H9 (cell line): Measurements from ENCODE around the gene RBKS. TPM values are rescaled to one million over a fixed set of nuclear protein-coding genes. Genes with fewer than 3 reads are reported as not detected.

ENCODE experiments used
- DNase-seq: peaks from one replicate; pipeline ENCODE4 v3.0.0-alpha.2; 2017
- H2AFZ ChIP-seq: one replicate; pipeline ENCODE4 v1.6.1; 2013; ENCODE audit warnings: mild to moderate bottlenecking, low read length, control low read depth, moderate library complexity
- H2AK5ac ChIP-seq: 2 replicates; pipeline ENCODE4 v1.6.1; 2013; ENCODE audit warnings: low read length, control low read depth, mixed read lengths; ENCODE audit not compliant: insufficient read length
- H2BK120ac ChIP-seq: one replicate; pipeline ENCODE4 v1.6.1; 2013; ENCODE audit warnings: low read depth, mild to moderate bottlenecking, low read length, control low read depth, inconsistent platforms; ENCODE audit not compliant: poor library complexity, severe bottlenecking
- H2BK12ac ChIP-seq: 2 replicates; pipeline ENCODE4 v1.6.1; 2013; ENCODE audit warnings: low read length, control low read depth, mixed read lengths, low read depth; ENCODE audit not compliant: insufficient read length
- H2BK15ac ChIP-seq: 2 replicates; pipeline ENCODE4 v1.6.1; 2013; ENCODE audit warnings: low read depth, low read length, control low read depth
- H2BK20ac ChIP-seq: one replicate; pipeline ENCODE4 v1.6.1; 2013; ENCODE audit warnings: low read depth, mild to moderate bottlenecking, low read length, control low read depth, inconsistent platforms; ENCODE audit not compliant: poor library complexity, severe bottlenecking
- H2BK5ac ChIP-seq: 2 replicates; pipeline ENCODE4 v1.6.1; 2013; ENCODE audit warnings: low read length, control low read depth, mixed read lengths; ENCODE audit not compliant: insufficient read length
- H3K14ac ChIP-seq: 2 replicates; pipeline ENCODE4 v1.6.1; 2013; ENCODE audit warnings: low read length, control low read depth; ENCODE audit not compliant: insufficient read depth
- H3K18ac ChIP-seq: 2 replicates; pipeline ENCODE4 v1.6.1; 2013; ENCODE audit warnings: low read depth, mild to moderate bottlenecking, mixed read lengths, low read length, control low read depth; ENCODE audit not compliant: insufficient read length
- H3K23ac ChIP-seq: 2 replicates; pipeline ENCODE4 v1.6.1; 2013; ENCODE audit warnings: low read length, control low read depth, mixed read lengths, low read depth; ENCODE audit not compliant: insufficient read length
- H3K23me2 ChIP-seq: 2 replicates; pipeline ENCODE4 v1.6.1; 2013; ENCODE audit warnings: low read depth, mild to moderate bottlenecking, mixed read lengths, low read length, control low read depth; ENCODE audit not compliant: insufficient read length, poor library complexity, severe bottlenecking
- H3K27ac ChIP-seq: 2 replicates; pipeline ENCODE4 v1.5.1; 2013; ENCODE audit warnings: low read length, control low read depth, mixed read lengths, low read depth; ENCODE audit not compliant: insufficient read length
- H3K27me3 ChIP-seq: 2 replicates; pipeline ENCODE4 v1.6.1; 2013; ENCODE audit warnings: low read length, control low read depth, inconsistent platforms; ENCODE audit not compliant: insufficient read depth
- H3K4ac ChIP-seq: 2 replicates; pipeline ENCODE4 v1.6.1; 2013; ENCODE audit warnings: low read depth, mild to moderate bottlenecking, control low read depth, inconsistent platforms, low read length, moderate library complexity
- H3K4me1 ChIP-seq: 2 replicates; pipeline ENCODE4 v1.6.1; 2013; ENCODE audit warnings: low read length, control low read depth, inconsistent platforms; ENCODE audit not compliant: insufficient read depth
- H3K4me2 ChIP-seq: 2 replicates; pipeline ENCODE4 v1.6.1; 2013; ENCODE audit warnings: low read length, control low read depth, mixed read lengths; ENCODE audit not compliant: insufficient read length, insufficient read depth
- H3K56ac ChIP-seq: 2 replicates; pipeline ENCODE4 v1.6.1; 2013; ENCODE audit warnings: low read depth, mild to moderate bottlenecking, mixed read lengths, low read length, control low read depth; ENCODE audit not compliant: insufficient read length
- H3K79me1 ChIP-seq: 2 replicates; pipeline ENCODE4 v1.6.1; 2013; ENCODE audit warnings: low read depth, mild to moderate bottlenecking, moderate library complexity, low read length, control low read depth, inconsistent platforms; ENCODE audit not compliant: insufficient read depth, poor library complexity, severe bottlenecking
- H3K79me2 ChIP-seq: 2 replicates; pipeline ENCODE4 v1.6.1; 2013; ENCODE audit warnings: low read length, control low read depth, inconsistent platforms; ENCODE audit not compliant: insufficient read depth
- H3K9ac ChIP-seq: 2 replicates; pipeline ENCODE4 v1.6.1; 2013; ENCODE audit warnings: low read length, control low read depth, mixed read lengths; ENCODE audit not compliant: insufficient read length; ENCODE audit errors: extremely low read depth
- H3K9me3 ChIP-seq: one replicate; pipeline ENCODE4 v1.6.1; 2013; ENCODE audit warnings: low read depth, low read length, inconsistent platforms; ENCODE audit not compliant: control insufficient read depth
- H3T11ph ChIP-seq: one replicate; pipeline ENCODE4 v1.6.1; 2013; ENCODE audit warnings: mild to moderate bottlenecking, low read length, control low read depth, inconsistent platforms
- H4K20me1 ChIP-seq: one replicate; pipeline ENCODE4 v1.6.1; 2013; ENCODE audit not compliant: control insufficient read depth, insufficient read length, insufficient read depth
- H4K5ac ChIP-seq: 2 replicates; pipeline ENCODE4 v1.6.1; 2013; ENCODE audit warnings: low read depth, mild to moderate bottlenecking, mixed read lengths, low read length, control low read depth; ENCODE audit not compliant: insufficient read length
- H4K8ac ChIP-seq: replicated peaks from 2 replicates; pipeline ENCODE4 v1.6.1; 2013; ENCODE audit warnings: low read length, control low read depth, mixed read lengths, low read depth; ENCODE audit not compliant: insufficient read length
- H4K91ac ChIP-seq: 2 replicates; pipeline ENCODE4 v1.6.1; 2013; ENCODE audit warnings: low read depth, mild to moderate bottlenecking, moderate library complexity, mixed read lengths, low read length, control low read depth; ENCODE audit not compliant: insufficient read length
- H3K27ac Mint-ChIP-seq, 3 experiments: 2 replicates in 2 of 3; 3 replicates in 1 of 3; pipeline ENCODE4 v1.8.0; 2020 to 2021; ENCODE audit warnings: mixed read lengths in 3 of 3, mild to moderate bottlenecking in 1 of 3, moderate library complexity in 1 of 3
- H3K27me3 Mint-ChIP-seq: 2 replicates; pipeline ENCODE4 v1.8.0; 2021; ENCODE audit warnings: low read depth, mild to moderate bottlenecking, moderate library complexity, mixed read lengths
- H3K36me3 Mint-ChIP-seq, 3 experiments: 2 replicates in 2 of 3; 3 replicates in 1 of 3; pipeline ENCODE4 v1.8.0; 2020 to 2021; ENCODE audit warnings: low read depth in 3 of 3, mixed read lengths in 3 of 3; ENCODE audit not compliant: insufficient read depth in 1 of 3
- H3K4me1 Mint-ChIP-seq, 2 experiments: 2 replicates each; pipeline ENCODE4 v1.8.0; 2020; ENCODE audit warnings: mixed read lengths in 2 of 2
- H3K4me3 Mint-ChIP-seq, 2 experiments: 2 replicates in 1 of 2; 3 replicates in 1 of 2; pipeline ENCODE4 v1.8.0; 2020 to 2021; ENCODE audit warnings: mild to moderate bottlenecking in 2 of 2, mixed read lengths in 2 of 2, moderate library complexity in 1 of 2
- H3K9me3 Mint-ChIP-seq, 2 experiments: 2 replicates in 1 of 2; 3 replicates in 1 of 2; pipeline ENCODE4 v1.8.0; 2020; ENCODE audit warnings: mild to moderate bottlenecking in 2 of 2, mixed read lengths in 2 of 2, moderate library complexity in 1 of 2
- WGBS: extraction: QIAGEN DNeasy Blood & Tissue Kit; methylation state at CpG from one replicate; pipeline ENCODE4 v1.1.7; 2013; ENCODE audit warnings: missing lambda C conversion rate, low lambda C conversion rate, mixed read lengths; ENCODE audit not compliant: insufficient read length; ENCODE audit errors: extremely low coverage; 5-methylcytosine and 5-hydroxymethylcytosine counted together
- total RNA-seq: library from RNA; stranded (reverse); gene quantifications from 2 replicates; pipeline ENCODE4 v1.2.1, GENCODE V29; 2021
- TF ChIP-seq, protein P1 (sequence below): fragments of 200-600 bp; sonication (generic); conservative IDR thresholded peaks from 3 replicates; pipeline ENCODE4 v1.8.0; 2021; ENCODE audit warnings: antibody characterized with exemption, mild to moderate bottlenecking

The RBKS gene
- total RNA-seq, 1 experiment from 2014 or later = 2.3 TPM

GRCh38 chr2:27742571-27742970 is 147.6 kb downstream of the RBKS start:
- Histone ChIP-seq H4K91ac (no peak overlapping the region), H3K4me2 (no peak overlapping the region), H2BK12ac (no peak overlapping the region), H2BK15ac (no peak overlapping the region), H3K9me3 (no peaks in the 10 kb centered on the region), H2AFZ (no peak overlapping the region), H2AK5ac (no peak overlapping the region), H3K27ac (no peak overlapping the region), H4K8ac (no peak overlapping the region), H3K79me2 (no peaks in the 10 kb centered on the region), H3T11ph (no peak overlapping the region), H3K4ac (no peak overlapping the region), H2BK20ac (no peak overlapping the region), H3K9ac (no peak overlapping the region), H3K27me3 (no peaks in the 10 kb centered on the region), H4K20me1 (no peaks in the 10 kb centered on the region), H4K5ac (no peak overlapping the region), H2BK120ac (no peak overlapping the region), H2BK5ac (no peak overlapping the region), H3K23ac (no peak overlapping the region), H3K23me2 (no peaks in the 10 kb centered on the region), H3K79me1 (no peaks in the 10 kb centered on the region), H3K4me1 (no peaks in the 10 kb centered on the region), H3K14ac (no peak overlapping the region), H3K56ac (no peak overlapping the region), H3K18ac (no peak overlapping the region)
- H3K4me1 Mint-ChIP-seq = peaks cover 0 to 2% of the 10 kb centered on the region in 2 experiments; a peak in 1 of 4 replicates
- DNase-seq = no peak
- WGBS = no CpG with 5 or more reads among the region's 9 CpGs
- TF ChIP-seq, protein P1, sequence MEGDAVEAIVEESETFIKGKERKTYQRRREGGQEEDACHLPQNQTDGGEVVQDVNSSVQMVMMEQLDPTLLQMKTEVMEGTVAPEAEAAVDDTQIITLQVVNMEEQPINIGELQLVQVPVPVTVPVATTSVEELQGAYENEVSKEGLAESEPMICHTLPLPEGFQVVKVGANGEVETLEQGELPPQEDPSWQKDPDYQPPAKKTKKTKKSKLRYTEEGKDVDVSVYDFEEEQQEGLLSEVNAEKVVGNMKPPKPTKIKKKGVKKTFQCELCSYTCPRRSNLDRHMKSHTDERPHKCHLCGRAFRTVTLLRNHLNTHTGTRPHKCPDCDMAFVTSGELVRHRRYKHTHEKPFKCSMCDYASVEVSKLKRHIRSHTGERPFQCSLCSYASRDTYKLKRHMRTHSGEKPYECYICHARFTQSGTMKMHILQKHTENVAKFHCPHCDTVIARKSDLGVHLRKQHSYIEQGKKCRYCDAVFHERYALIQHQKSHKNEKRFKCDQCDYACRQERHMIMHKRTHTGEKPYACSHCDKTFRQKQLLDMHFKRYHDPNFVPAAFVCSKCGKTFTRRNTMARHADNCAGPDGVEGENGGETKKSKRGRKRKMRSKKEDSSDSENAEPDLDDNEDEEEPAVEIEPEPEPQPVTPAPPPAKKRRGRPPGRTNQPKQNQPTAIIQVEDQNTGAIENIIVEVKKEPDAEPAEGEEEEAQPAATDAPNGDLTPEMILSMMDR = no peak
- no peak overlapping the region; a peak in 1 of 7 replicates for H3K27ac Mint-ChIP-seq
- H3K9me3 Mint-ChIP-seq = peaks cover 11 to 12% of the 10 kb centered on the region in 2 experiments
- H3K36me3 Mint-ChIP-seq = peaks cover 0 to 12% (median 0%) of the 10 kb centered on the region in 3 experiments; a peak in 1 of 7 replicates
- H3K4me3 Mint-ChIP-seq = no peak overlapping the region
- peaks cover 3% of the 10 kb centered on the region for H3K27me3 Mint-ChIP-seq
